GF-D8 (cell line): ENCODE data around the gene PTPRS.
"Not testable (repeated sequence)": the region's sequence is repeated elsewhere in the genome, so short reads cannot be mapped to it uniquely, and the experiment has no call there.

Experiments
- DNase-seq: peaks from one replicate; lab custom pipeline; 2025; lab: John Stamatoyannopoulos, UW

The PTPRS gene

GRCh38 chr19:5340637-5341447 lies at the start of gene PTPRS:
PTPRS (minus strand) TSS chr19:5340812; CDS start chr19:5286140, 54,672 bp downstream.
- peak; percentile 57 for DNase-seq

DNA sequence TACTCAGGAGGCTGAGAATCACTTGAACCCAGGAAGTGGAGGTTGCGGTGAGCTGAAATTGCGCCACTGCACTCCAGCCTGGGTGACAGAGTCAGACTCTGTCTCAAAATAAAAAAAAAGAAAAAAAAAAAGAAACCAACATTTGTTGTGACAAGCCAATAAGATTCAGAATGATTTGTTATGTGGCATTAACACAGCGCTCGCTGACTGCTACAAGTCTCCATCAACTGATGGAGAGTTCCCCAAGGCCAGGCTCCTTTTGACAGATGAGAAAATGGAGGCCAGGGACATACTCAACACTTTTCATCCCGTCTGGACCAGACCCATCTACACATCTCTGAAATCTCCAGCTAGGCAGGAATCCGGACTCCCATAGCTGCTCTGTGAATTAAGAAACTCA lies 48.7 kb upstream of the PTPRS start:
- DNase-seq = no peak

DNA sequence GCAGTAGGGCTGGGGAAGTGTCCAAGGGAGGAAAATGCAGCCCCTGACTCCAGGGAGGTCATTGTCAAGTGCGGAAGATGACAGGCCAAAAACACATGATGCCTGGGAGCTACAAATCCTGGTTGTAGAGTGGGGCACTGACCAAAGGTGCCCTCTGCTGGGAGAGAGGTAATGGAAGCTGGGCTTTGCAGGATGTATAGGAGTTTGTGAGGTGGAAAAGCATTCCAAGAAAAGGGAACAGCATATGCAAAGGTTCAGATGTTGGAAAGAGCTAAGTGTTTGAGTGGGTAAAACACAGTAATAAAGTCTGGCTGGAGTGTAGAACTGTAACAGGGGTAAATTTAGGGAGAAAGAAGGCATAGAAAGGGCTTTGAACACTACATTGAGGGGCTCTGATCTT lies 46.9 kb upstream of the PTPRS start:
- no peak for DNase-seq

DNA sequence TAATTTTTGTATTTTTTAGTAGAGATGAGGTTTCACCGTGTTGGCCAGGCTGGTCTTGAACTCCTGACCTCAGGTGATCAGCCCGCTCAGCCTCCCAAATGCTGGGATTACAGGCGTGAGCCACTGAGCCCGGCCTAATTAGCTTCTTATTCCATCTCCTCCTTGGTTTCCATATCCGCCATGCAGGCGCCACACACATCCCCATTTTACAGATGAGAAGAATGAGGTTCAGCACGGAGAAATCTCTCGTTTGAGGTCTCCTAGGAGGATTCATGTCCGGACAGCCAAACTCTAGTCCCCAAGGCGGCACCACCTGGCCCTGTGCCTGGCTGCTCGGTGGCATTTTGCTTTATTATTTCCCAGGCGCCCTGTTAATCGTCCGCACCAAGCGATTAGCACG lies 46.2 kb upstream of the PTPRS start:
- no peak for DNase-seq

DNA sequence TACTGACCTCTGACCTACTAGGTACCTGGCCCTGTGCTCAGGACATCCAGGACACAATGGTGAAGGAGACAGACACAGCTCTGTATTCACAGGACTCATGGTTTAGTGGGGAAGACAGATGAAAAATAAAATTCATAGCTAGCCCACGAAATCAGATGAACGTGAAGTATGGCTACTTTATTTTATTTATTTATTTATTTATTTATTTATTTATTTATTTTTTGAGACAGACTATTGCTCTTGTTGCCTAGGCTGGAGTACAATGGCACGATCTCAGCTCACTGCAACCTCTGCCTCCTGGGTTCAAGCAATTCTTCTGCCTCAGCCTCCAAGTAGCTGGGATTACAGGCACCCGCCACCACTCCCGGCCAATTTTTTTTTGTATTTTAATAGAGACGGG lies 40.6 kb upstream of the PTPRS start:
- DNase-seq = not testable (repeated sequence)

- no peak for DNase-seq
Observed at GRCh38 chr19:5380215-5380919, 39.8 kb upstream of the PTPRS start.

- no peak for DNase-seq
Observed at GRCh38 chr19:5376928-5377327, 36.3 kb upstream of the PTPRS start.

GRCh38 chr19:5372572-5373200 lies 32.1 kb upstream of the PTPRS start:
- no peak for DNase-seq

DNA sequence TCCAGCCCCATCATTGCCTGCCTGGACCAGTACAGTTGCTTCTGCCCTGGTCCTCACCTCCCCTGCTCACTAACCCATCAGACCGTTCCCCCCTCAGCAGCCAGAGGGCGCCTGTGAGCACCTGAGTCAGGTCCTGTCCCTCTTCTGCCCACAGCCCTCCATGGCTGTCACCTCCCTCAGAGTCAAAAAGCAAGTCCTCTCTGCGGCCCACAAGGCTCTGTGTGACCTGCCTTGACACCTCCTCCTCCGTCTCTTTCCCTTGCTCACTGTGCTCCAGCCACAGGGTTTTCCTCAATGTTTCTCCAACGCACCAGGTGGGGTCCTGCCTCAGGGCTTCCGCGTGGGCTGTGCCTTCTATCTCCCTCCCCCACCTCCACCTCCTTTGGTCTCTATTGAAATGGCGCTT lies 29.4 kb upstream of the PTPRS start:
- DNase-seq = no peak

- DNase-seq = no peak
Observed at GRCh38 chr19:5369304-5369703, 28.7 kb upstream of the PTPRS start.

DNA sequence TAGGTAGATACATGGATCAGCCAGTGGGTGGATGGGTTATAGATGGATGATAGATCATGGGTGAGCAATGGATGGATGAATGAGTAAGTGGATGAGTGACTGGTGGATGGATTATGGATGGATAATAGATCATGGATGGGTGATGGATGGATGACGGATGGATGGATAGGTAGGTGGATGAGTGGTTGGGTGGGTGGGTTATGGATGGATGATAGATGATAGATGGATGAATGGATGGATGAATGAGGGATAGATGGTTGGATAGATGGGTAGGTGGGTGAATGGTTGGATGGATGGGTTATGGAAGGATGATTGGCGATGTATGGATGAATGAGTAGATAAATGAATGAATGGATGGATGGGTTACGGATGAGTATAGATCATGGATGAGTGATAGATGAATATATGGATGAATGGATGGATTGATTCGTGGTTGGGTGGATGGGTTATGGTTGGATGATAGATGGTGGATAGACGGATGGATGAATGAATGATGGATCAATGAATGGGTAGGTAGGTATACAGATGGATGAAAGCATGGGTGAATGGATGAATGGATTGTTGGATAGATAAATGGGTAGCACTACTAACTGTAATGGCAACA lies 27.0 kb upstream of the PTPRS start:
- no peak for DNase-seq

DNA sequence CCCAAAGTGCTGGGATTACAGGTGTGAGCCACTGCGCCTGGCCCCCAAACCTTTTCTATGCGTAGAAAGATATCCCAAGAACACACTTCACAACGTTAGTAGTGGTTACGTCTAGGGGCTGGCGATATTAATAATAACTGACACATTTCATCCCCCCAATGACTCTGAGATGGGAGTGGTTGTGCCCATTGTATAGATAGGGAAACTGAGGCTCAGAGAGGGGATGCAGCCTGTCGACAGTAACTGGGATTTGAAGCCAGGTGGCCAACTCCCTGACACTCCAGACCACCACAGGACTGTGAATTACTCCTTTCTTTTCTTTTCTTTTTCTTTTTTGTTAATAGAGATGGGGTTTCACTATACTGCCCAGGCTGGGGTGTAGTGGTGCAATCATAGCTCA lies 25.3 kb upstream of the PTPRS start:
- no peak for DNase-seq

DNA sequence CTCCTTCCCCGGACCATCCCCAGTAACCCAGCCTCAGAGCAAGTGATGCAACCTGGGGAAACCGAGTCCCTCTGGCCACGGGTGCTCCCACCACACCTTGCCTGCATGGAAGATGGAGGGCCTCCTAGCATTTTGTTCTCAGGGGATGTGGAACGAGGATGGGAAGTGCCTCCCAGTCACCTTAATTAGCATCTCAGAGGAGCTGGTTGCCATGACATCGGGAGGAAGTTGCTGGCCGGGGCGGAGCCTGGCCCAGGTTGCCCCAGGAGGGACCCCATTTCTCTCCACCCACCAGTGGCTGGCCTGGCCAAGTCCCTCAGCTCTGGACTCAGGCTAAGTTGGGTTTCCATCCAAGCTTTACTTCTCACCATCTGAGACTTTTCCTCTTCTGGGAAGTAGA lies 24.1 kb upstream of the PTPRS start:
- no peak for DNase-seq

DNA sequence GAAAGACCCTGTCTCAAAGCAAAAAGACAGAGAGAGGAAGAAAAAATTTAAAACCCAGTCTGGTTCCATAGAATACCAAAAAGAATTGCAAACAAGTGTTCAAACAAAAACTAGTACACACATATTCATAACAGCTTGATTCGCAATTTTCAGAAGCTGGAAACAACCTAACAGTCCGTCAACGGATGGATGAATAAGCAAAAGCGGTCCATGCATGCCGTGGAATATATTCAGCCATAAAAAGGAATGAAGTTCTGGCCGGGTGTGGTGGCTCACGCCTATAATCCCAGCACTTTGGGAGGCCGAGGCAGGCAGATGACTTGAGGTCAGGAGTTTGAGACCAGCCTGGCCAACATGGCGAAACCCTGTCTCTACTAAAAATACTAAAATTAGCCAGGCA lies 21.2 kb upstream of the PTPRS start:
- not testable (repeated sequence) for DNase-seq

DNA sequence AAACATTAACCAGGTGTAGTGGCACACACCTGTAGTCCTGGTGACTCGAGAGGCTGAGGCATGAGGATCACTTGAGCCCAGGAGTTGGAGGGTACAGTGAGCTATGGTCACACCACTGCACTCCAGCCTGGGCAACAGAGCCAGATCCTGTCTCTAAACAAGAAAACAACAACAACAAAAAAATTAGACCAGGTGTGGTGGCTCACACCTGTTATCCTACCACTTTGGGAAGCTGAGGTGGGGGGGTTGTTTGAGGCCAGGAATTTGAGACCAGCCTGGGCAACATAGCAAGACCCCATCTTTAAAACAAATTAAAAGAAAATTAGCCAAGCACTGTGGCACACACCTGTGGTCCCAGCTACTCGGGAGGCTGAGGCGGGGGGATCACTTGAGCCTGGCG lies 20.8 kb upstream of the PTPRS start:
- DNase-seq = no peak

DNA sequence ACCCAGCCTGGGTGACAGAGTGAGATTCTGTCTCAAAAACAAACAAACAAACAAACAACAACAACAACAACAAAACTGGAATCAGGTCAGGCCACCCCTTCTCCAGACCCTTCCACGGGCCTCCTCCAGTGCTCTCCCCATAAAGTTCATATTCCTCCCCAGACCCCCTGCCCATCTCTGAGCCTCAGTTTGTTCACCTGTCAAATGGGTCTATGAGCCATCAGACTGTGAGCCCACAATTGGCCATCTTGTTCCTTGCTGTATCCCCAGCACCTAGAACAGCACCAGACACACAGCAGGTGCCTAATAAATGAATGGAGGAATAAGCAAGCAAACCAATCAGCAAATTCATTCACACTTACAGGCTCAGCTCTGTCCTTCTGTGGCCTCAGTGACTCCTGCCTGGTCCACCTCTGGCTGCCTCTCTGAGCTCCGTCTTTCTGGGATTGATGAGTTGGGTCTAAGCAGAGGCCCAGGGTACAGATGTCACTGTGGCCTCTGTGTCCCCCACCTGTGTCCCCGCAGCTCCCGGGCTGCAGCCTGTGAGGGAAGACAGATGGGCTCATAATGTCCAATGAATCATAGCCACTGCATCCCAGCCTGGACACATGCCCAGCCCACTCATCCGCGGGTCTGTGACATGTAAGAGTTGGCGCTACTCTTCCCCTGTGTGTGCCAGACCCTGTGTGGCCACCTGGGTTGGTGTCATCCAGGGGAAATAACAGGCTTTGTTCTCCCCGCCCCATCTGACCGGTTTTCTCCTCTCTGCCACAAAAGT lies 19.6 kb upstream of the PTPRS start:
- no peak for DNase-seq

GRCh38 chr19:5358173-5358800 lies 17.7 kb upstream of the PTPRS start:
- no peak for DNase-seq

DNA sequence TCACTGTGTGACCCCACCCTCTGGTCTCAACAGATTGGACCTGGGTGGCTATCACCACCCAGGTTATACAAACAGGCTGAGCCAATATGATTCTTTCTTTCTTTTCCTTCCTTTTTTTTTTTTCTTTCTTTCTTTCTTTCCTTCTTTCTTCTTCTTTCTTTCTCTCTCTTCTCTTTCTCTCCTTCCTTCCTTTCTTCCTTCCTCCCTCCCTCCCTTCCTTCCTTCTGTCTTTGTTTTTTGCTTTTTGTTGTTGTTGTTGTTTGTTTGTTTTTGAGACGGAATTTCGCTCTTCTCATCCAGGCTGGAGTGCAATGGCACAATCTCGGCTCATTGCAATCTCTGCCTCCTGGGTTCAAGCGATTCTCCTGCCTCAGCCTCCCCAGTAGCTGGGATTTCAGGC lies 17.0 kb upstream of the PTPRS start:
- DNase-seq = no peak

DNA sequence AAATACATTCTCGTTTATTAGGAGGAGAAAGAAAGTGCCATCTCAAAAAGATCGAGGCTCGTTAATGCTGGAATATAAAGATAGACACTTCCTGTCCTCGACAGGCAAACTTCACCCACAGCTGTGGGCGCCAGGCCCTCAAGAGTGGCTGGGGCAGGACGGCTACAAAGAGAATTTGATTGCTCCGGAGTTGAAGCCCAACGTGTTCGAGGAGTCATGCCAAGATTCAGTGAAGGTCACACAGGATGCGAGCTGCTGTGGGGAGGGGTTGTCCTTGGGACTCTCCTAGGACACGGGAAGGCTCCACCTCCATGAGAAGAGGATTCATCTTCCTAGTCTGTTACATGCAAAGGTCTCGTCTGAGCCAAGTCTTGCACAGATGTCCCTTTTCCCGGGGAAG lies 16.3 kb upstream of the PTPRS start:
- DNase-seq = no peak

- no peak for DNase-seq
Observed at GRCh38 chr19:5356428-5356827, 15.8 kb upstream of the PTPRS start.

GRCh38 chr19:5355693-5356092 lies 15.1 kb upstream of the PTPRS start:
- DNase-seq = no peak
